Ishikawa (cell line): ENCODE data around the gene KIF3C.

Experiments
- CEBPB ChIP-seq: IDR thresholded peaks from 2 replicates; pipeline ENCODE4 v1.6.1; 2012
- CREB1 ChIP-seq: IDR thresholded peaks from 2 replicates; pipeline ENCODE4 v1.6.1; 2012; ENCODE audit warnings: low read depth
- EGR1 ChIP-seq: IDR thresholded peaks from 2 replicates; pipeline ENCODE4 v1.6.1; 2012
- EP300 ChIP-seq: IDR thresholded peaks from 2 replicates; pipeline ENCODE4 v1.6.1; 2012; ENCODE audit warnings: borderline replicate concordance
- FOXM1 ChIP-seq: IDR thresholded peaks from 2 replicates; pipeline ENCODE4 v1.6.1; 2012; ENCODE audit warnings: low read depth, borderline replicate concordance
- MAX ChIP-seq: IDR thresholded peaks from 2 replicates; pipeline ENCODE4 v1.6.1; 2012
- NFIC ChIP-seq: IDR thresholded peaks from 2 replicates; pipeline ENCODE4 v1.6.1; 2012
- RAD21 ChIP-seq: IDR thresholded peaks from 2 replicates; pipeline ENCODE4 v1.6.1; 2012; ENCODE audit warnings: low read depth
- REST ChIP-seq: IDR thresholded peaks from 2 replicates; pipeline ENCODE4 v1.6.1; 2012; ENCODE audit warnings: low read depth, mild to moderate bottlenecking
- TAF1 ChIP-seq: IDR thresholded peaks from 2 replicates; pipeline ENCODE4 v1.6.1; 2012; ENCODE audit warnings: low read depth, mild to moderate bottlenecking
- TCF12 ChIP-seq: IDR thresholded peaks from 2 replicates; pipeline ENCODE4 v1.6.1; 2012; ENCODE audit warnings: low read depth
- TEAD4 ChIP-seq: IDR thresholded peaks from 2 replicates; pipeline ENCODE4 v1.6.1; 2012
- USF1 ChIP-seq: IDR thresholded peaks from 2 replicates; pipeline ENCODE4 v1.6.1; 2012
- YY1 ChIP-seq: IDR thresholded peaks from 2 replicates; pipeline ENCODE4 v1.6.1; 2012; ENCODE audit warnings: low read depth
- ZBTB7A ChIP-seq: IDR thresholded peaks from 2 replicates; pipeline ENCODE4 v1.6.1; 2012; ENCODE audit warnings: low read depth

Gene KIF3C

GRCh38 chr2:25957743-25958142 lies 24.6 kb downstream of the KIF3C start:
- TF ChIP-seq TCF12: no peak
- no peak for TF ChIP-seq REST
- no peak for TF ChIP-seq CEBPB
- no peak for TF ChIP-seq FOXM1
- TF ChIP-seq EP300: no peak
- no peak for TF ChIP-seq CREB1
- no peak for TF ChIP-seq TEAD4
- no peak for TF ChIP-seq ZBTB7A
- no peak for TF ChIP-seq EGR1
- no peak for TF ChIP-seq RAD21
- TF ChIP-seq YY1: no peak
- no peak for TF ChIP-seq USF1
- TF ChIP-seq NFIC: no peak

- TF ChIP-seq RAD21: peak; percentile 28; the same call in 1 of the 2 replicates
- TF ChIP-seq TAF1: no peak
Observed at GRCh38 chr2:25955869-25956535, 26.3 kb downstream of the KIF3C start.

GRCh38 chr2:25955036-25955435 lies 27.3 kb downstream of the KIF3C start:
- TF ChIP-seq ZBTB7A (no peak), USF1 (no peak), TEAD4 (no peak), RAD21 (no peak)

- TF ChIP-seq CEBPB (no peak), YY1 (no peak), NFIC (no peak), EGR1 (no peak), USF1 (no peak), REST (no peak), EP300 (no peak), TCF12 (no peak), FOXM1 (no peak), MAX (no peak), RAD21 (no peak), CREB1 (no peak), TAF1 (no peak), ZBTB7A (no peak), TEAD4 (no peak)
Observed at GRCh38 chr2:25954199-25954752, 28.0 kb downstream of the KIF3C start.

- TF ChIP-seq MAX: no peak
- peak; percentile 100 for TF ChIP-seq RAD21
- TF ChIP-seq YY1: peak; percentile 73
Observed at GRCh38 chr2:25951071-25951547, 31.2 kb downstream of the KIF3C start.

- TF ChIP-seq YY1 (no peak), TEAD4 (no peak), MAX (no peak), CREB1 (no peak), EGR1 (no peak)
Observed at GRCh38 chr2:25948437-25948836, 33.9 kb downstream of the KIF3C start.
